Epithelial cell of proximal tubule (primary cell): Measurements from ENCODE around the gene ZNF764. TPM values are rescaled to one million over a fixed set of nuclear protein-coding genes. Genes with fewer than 3 reads are reported as not detected.

Experiments
- DNase-seq: peaks from one replicate; pipeline ENCODE4 v3.0.0-alpha.2; 2011; ENCODE audit warnings: low read depth
- H3K4me3 ChIP-seq: 2 replicates; pipeline ENCODE4 v1.5.1; 2011; ENCODE audit warnings: low read depth, mild to moderate bottlenecking, low read length
- total RNA-seq: library from RNA; depleted of rRNA; stranded (reverse); fragments of >200 nt; gene quantifications from 2 replicates; pipeline ENCODE4 v1.2.3, GENCODE V29; 2015
- TF ChIP-seq, protein P1 (sequence below): conservative IDR thresholded peaks from 2 replicates; pipeline ENCODE4 v1.5.1; 2012; ENCODE audit warnings: low read depth, mild to moderate bottlenecking, low read length

ZNF764 gene
- total RNA-seq, 1 donor from 2014 or later: 5.2 TPM

DNA sequence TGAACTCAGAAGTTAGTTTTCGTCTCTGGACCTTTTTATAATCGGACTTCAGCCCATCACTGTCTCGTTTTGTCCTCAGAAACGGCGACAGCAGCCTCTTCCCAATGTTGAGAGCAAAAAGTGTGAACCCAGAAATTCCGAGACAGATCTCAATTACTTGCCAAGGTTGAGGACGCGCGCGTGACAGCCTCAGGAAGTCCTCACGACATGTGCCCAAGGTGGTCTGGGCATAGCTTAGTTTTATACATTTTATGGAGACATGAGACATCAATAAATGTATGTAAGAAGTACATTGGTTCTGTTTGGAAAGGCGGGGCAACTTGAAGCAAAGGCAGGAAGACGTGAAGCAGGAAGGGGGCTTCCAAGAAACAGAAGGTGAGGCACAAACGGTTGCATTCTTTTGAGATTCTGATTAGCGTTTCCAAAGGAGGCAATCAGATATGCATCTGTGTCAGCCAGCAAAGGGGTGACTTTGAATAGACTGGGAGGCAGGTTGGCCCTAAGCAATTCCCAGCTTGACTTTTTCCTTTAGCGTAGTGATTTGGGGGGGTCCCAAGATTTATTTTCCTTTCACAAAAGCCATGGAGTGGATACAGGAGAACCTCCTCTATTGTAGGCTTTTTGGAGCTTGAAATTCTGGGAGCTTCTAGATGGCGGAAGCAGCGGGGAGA is 22.9 kb downstream of the ZNF764 start:
- peak overlapping the region; percentile 63 for H3K4me3 ChIP-seq
- TF ChIP-seq, protein P1, sequence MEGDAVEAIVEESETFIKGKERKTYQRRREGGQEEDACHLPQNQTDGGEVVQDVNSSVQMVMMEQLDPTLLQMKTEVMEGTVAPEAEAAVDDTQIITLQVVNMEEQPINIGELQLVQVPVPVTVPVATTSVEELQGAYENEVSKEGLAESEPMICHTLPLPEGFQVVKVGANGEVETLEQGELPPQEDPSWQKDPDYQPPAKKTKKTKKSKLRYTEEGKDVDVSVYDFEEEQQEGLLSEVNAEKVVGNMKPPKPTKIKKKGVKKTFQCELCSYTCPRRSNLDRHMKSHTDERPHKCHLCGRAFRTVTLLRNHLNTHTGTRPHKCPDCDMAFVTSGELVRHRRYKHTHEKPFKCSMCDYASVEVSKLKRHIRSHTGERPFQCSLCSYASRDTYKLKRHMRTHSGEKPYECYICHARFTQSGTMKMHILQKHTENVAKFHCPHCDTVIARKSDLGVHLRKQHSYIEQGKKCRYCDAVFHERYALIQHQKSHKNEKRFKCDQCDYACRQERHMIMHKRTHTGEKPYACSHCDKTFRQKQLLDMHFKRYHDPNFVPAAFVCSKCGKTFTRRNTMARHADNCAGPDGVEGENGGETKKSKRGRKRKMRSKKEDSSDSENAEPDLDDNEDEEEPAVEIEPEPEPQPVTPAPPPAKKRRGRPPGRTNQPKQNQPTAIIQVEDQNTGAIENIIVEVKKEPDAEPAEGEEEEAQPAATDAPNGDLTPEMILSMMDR: no peak
- no peak for DNase-seq

GRCh38 chr16:30534368-30535105 is 23.6 kb downstream of the ZNF764 start, which contains the start of gene ZNF747:
ZNF747 (minus strand) TSS chr16:30534858; CDS start chr16:30534679, 179 bp downstream.
- no peak for DNase-seq
- TF ChIP-seq, protein P1: no peak
- H3K4me3 ChIP-seq: peak within 1 kb of the TSS; percentile 63

GRCh38 chr16:30533748-30534367 is 24.3 kb downstream of the ZNF764 start:
- H3K4me3 ChIP-seq: peak overlapping the region; percentile 63
- DNase-seq: no peak
- TF ChIP-seq, protein P1: no peak

DNA sequence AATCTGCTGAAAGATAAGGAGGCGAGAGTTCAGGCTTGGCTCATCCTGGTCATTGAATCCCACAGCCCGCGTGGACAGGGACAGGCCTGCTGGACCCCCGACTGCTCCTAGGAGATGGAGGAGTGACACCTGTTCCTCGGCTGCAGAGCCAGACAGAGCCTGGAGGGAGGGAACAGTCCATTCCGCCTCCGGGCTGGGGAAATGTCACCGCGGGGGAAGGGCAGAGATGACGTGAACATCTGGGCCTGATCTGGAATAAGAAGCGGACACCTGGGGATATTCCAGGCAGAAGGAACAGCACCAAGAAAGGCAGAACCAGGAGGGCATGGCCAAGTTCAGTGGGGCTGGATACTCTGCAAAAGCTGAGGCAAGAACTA is 25.0 kb downstream of the ZNF764 start:
- TF ChIP-seq, protein P1: no peak
- H3K4me3 ChIP-seq: no peak overlapping the region
- no peak for DNase-seq

DNA sequence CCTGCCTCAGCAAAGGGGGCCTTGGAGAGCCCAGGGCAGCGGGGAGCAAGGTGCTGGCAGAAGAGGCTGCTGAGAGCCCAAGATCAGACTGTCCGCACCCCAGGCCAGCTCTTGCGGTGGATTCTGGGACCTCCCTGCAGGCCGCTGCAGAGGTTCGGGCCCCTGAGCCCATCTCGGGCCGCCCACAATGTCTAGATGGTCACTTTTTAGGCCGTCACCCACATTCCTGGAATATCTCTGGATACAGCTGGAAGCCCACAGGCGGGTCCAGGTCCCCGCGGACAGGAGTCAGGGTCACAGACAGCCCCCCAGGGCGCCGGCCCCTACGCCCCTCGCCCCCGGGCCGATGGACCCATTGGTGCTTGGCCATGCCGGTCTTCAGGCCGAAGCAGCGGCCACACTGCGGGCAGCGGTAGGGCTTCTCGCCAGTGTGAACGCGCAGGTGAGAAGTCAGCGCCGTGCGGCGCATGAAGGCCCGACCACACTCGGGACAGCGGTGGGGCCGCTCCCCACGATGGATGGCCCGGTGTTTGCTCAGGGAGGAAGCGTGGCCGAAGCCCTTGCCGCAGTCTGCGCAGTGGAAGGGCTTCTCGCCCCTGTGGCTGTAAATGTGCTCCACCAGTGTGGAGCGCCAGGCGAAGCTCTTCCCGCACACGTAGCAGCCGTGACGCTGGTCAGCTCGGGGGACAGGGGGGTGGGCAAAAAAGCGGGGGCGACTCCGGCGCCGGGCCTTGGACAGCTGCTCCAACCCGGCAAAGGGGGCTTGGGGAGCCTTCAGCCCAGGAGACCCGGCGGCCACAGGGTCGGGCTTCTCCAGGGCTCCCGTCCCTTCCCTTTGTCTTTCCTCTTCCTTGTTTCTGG is 25.7 kb downstream of the ZNF764 start:
- H3K4me3 ChIP-seq: no peak overlapping the region
- TF ChIP-seq, protein P1: no peak
- DNase-seq: no peak

GRCh38 chr16:30530163-30531037 is 27.8 kb downstream of the ZNF764 start:
- H3K4me3 ChIP-seq: no peak overlapping the region
- DNase-seq: no peak
- TF ChIP-seq, protein P1: no peak
